Measurements from ENCODE around the gene PXMP2. TPM values are rescaled to one million over a fixed set of nuclear protein-coding genes. Genes with fewer than 3 reads are reported as not detected.

PXMP2 gene
- 17.7 and 17.8 TPM in 2 replicates for total RNA-seq (2021)
- long read RNA-seq, transcript PXMP2-201 (5 exons, 957 nt) = major isoform, 5 of 7 reads
- long read RNA-seq, partial matches to known transcripts = 2 of 7 reads
- long read RNA-seq, other reads (novel, unspliced or antisense) = 0 of 7 reads

- Mint-ChIP-seq H3K9me3 (no peaks in the 10 kb centered on the region; a peak in 1 of 5 replicates), H3K36me3 (ENCODE audit: insufficient read depth in 1 of 3, low read depth in 3 of 3) (peaks cover 14 to 25% (median 20%) of the 10 kb centered on the region in 3 experiments; a peak in 6 of 7 replicates), H3K27me3 (ENCODE audit: low read depth) (peaks cover 6% of the 10 kb centered on the region), H3K4me1 (peaks cover 15 to 20% of the 10 kb centered on the region in 2 experiments), H3K4me3 (peak within 1 kb of the TSS; percentile 72 to 84), H3K27ac (peak within 1 kb of the TSS in 1 of 3 experiments; percentile 44; a peak in 1 of 7 replicates)
- Histone ChIP-seq H2BK5ac (ENCODE audit: insufficient read length, low read length) (no peak within 1 kb of the TSS), H3K27me3 (ENCODE audit: insufficient read depth, low read length) (peaks cover 7% of the 10 kb centered on the region), H3T11ph (ENCODE audit: low read length) (no peak within 1 kb of the TSS), H3K14ac (ENCODE audit: insufficient read depth, low read length) (peak within 1 kb of the TSS; percentile 75), H3K23me2 (ENCODE audit: insufficient read length, low read depth, low read length, poor library complexity, severe bottlenecking) (peaks cover 5% of the 10 kb centered on the region), H2AK5ac (ENCODE audit: insufficient read length, low read length) (no peak within 1 kb of the TSS), H3K79me2 (ENCODE audit: insufficient read depth, low read length) (peaks cover 10% of the 10 kb centered on the region; the same call in 1 of the 2 replicates), H2BK120ac (ENCODE audit: low read depth, low read length, poor library complexity, severe bottlenecking) (no peak within 1 kb of the TSS), H3K4me2 (ENCODE audit: insufficient read depth, insufficient read length, low read length) (peak within 1 kb of the TSS; percentile 48), H2BK20ac (ENCODE audit: low read depth, low read length, poor library complexity, severe bottlenecking) (no peak within 1 kb of the TSS), H3K56ac (ENCODE audit: insufficient read length, low read depth, low read length) (no peak within 1 kb of the TSS), H3K4ac (ENCODE audit: low read depth, low read length) (no peak within 1 kb of the TSS), H4K8ac (replicated peaks; ENCODE audit: insufficient read length, low read depth, low read length) (no peak within 1 kb of the TSS), H3K4me1 (ENCODE audit: insufficient read depth, low read length) (no peaks in the 10 kb centered on the region; the same call in 1 of the 2 replicates), H3K23ac (ENCODE audit: insufficient read length, low read depth, low read length) (no peak within 1 kb of the TSS), H3K9ac (ENCODE audit: extremely low read depth, insufficient read length, low read length) (peak within 1 kb of the TSS; percentile 65), H2BK15ac (ENCODE audit: low read depth, low read length) (no peak within 1 kb of the TSS), H4K20me1 (ENCODE audit: control insufficient read depth, insufficient read depth, insufficient read length) (no peaks in the 10 kb centered on the region), H4K5ac (ENCODE audit: insufficient read length, low read depth, low read length) (no peak within 1 kb of the TSS), H2BK12ac (ENCODE audit: insufficient read length, low read depth, low read length) (no peak within 1 kb of the TSS), H3K9me3 (ENCODE audit: control insufficient read depth, low read depth, low read length) (no peaks in the 10 kb centered on the region), H2AFZ (ENCODE audit: low read length) (no peak within 1 kb of the TSS), H3K27ac (ENCODE audit: insufficient read length, low read depth, low read length) (no peak within 1 kb of the TSS), H3K79me1 (ENCODE audit: insufficient read depth, low read depth, low read length, poor library complexity, severe bottlenecking) (no peaks in the 10 kb centered on the region), H3K18ac (ENCODE audit: insufficient read length, low read depth, low read length) (no peak within 1 kb of the TSS), H4K91ac (ENCODE audit: insufficient read length, low read depth, low read length) (no peak within 1 kb of the TSS)
- DNase-seq = peak; percentile 97
- no peak for TF ChIP-seq CTCF (conservative IDR thresholded peaks at IDR 0.05)
- no CpG with 5 or more reads among the region's 134 CpGs for WGBS (ENCODE audit: extremely low coverage, insufficient read length, low lambda C conversion rate)
Observed at GRCh38 chr12:132687211-132688164, at the start of gene PXMP2, which contains the start of gene POLE. Gene PXMP2 (plus strand): TSS chr12:132687587. CDS start chr12:132687671, 84 bp downstream. Gene POLE (minus strand): TSS chr12:132687342. CDS start chr12:132687315, 27 bp downstream.

All from H9 (cell line).